ENCODE measurements around the gene PANX2.

Gene PANX2

DNA sequence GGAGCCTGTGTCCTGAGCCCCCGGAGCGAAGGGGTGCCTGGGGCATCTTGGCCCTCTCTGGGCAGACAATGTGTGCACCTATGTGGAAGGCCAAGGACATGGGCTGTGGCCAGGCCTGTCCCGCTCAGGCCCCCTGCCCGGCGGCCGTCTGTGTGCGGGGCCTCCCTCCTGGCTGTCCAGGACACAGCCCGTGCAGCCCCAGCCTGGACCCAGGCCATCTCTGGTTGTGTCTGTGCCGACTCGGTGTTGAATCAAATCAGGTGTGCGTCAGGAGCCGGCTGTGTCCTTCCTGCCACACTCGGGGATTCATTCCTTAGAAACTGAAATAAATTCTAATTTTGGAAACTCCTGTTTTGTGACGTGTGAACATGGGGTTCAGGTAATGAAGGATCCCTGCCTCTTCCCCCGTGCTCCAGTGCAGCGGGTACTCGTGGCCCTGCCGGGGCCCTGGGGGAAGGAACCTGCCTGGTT is 28.8 kb downstream of the PANX2 start:
- Histone ChIP-seq H3K36me3 (ENCODE audit: low read depth) (peaks cover 51% of the 10 kb centered on the region), H3K27ac (ENCODE audit: poor library complexity, severe bottlenecking) (peak overlapping the region; percentile 50), H3K4me1 (ENCODE audit: insufficient read depth, poor library complexity, severe bottlenecking) (no peaks in the 10 kb centered on the region), H3K9me3 (ENCODE audit: severe bottlenecking) (no peaks in the 10 kb centered on the region), H3K4me3 (ENCODE audit: severe bottlenecking) (no peak overlapping the region), H3K27me3 (ENCODE audit: insufficient read depth, poor library complexity, severe bottlenecking) (no peaks in the 10 kb centered on the region)
- no peak for ATAC-seq (ENCODE audit: low read depth)
- TF ChIP-seq, protein P1, sequence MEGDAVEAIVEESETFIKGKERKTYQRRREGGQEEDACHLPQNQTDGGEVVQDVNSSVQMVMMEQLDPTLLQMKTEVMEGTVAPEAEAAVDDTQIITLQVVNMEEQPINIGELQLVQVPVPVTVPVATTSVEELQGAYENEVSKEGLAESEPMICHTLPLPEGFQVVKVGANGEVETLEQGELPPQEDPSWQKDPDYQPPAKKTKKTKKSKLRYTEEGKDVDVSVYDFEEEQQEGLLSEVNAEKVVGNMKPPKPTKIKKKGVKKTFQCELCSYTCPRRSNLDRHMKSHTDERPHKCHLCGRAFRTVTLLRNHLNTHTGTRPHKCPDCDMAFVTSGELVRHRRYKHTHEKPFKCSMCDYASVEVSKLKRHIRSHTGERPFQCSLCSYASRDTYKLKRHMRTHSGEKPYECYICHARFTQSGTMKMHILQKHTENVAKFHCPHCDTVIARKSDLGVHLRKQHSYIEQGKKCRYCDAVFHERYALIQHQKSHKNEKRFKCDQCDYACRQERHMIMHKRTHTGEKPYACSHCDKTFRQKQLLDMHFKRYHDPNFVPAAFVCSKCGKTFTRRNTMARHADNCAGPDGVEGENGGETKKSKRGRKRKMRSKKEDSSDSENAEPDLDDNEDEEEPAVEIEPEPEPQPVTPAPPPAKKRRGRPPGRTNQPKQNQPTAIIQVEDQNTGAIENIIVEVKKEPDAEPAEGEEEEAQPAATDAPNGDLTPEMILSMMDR (IDR thresholded peaks at IDR 0.05; ENCODE audit: poor library complexity, severe bottlenecking), result no peak
- no peak for DNase-seq (ENCODE audit: low spot score)

DNA sequence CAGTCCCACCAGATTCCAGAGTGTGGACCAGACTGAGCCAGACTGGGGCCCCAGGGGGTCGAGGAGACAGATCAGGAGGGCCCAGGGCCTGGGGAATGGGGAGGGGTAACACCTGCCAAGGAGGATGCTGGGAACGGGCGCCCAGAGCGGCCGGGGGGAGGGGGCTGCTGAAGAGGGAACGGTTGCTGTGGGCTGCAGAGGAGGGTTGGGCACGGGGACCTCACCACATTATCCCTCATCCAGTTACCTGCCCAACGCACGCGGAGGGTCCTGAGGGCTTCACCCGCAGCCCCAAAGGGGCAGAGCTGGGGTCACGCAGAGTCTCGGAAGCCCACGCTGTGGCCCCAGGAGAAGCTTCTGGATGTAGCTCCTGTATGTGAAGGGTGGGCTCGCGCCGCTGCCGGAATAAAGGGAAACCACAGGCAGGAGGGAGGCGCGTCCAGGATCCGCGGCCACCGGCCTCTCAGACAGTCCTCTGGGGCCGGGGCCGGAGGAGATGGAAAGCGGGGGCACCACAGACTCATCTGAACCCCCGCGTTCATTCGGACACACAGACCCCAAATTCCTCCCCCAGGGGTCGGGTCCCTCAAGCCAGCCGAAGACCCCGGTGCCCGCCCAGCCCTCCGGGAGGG is 29.4 kb downstream of the PANX2 start:
- Histone ChIP-seq H3K9me3 (ENCODE audit: severe bottlenecking) (no peaks in the 10 kb centered on the region), H3K36me3 (ENCODE audit: low read depth) (peaks cover 45% of the 10 kb centered on the region), H3K27me3 (ENCODE audit: insufficient read depth, poor library complexity, severe bottlenecking) (no peaks in the 10 kb centered on the region), H3K27ac (ENCODE audit: poor library complexity, severe bottlenecking) (peak overlapping the region; percentile 50), H3K4me3 (ENCODE audit: severe bottlenecking) (peak overlapping the region; percentile 100), H3K4me1 (ENCODE audit: insufficient read depth, poor library complexity, severe bottlenecking) (no peaks in the 10 kb centered on the region)
- TF ChIP-seq, protein P1 (IDR thresholded peaks at IDR 0.05; ENCODE audit: poor library complexity, severe bottlenecking), result no peak
- DNase-seq (ENCODE audit: low spot score) (no peak), ATAC-seq (ENCODE audit: low read depth) (peak; percentile 43)

DNA sequence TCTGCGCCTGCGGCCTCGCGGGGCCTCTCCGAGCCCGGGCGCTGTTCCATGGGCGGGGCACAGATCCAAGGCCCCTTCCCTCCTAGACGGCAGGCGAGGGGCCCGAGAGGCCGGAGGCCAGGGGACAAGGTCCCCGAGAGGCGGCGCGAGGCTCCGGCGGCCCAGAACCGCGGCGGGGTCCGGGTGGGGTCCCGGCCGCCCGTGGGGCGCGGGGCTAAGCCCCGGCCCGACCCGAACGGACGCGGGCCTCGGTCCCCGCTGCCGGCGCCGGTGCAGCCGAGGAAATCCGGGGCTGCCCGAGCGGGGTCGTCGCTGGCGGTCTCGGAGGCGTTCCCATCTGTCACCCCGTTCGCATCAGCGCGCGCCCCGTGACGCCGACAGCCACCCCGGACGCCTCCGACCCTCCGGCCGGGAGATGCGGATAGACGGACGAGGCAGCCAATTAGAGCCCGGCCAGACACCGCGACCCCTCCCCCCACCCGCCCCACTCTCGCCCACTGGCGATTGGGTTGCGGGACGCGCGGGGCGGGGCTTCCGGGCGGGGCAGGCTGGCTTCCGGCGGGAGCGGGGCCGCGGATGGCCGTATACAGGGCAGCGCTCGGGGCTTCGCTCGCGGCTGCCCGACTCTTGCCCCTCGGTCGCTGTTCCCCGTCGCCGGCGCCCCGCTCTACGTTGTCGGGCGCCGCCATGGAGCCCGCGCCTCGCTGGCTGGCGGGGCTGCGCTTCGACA is 30.1 kb downstream of the PANX2 start, which contains the start of gene SELENOO:
Gene SELENOO, plus strand, starts transcription at position 551 of the 730 bp plus-strand sequence. Its CDS starts 26 bp downstream, at position 577.
- Histone ChIP-seq H3K9me3 (ENCODE audit: severe bottlenecking) (no peaks in the 10 kb centered on the region), H3K27me3 (ENCODE audit: insufficient read depth, poor library complexity, severe bottlenecking) (no peaks in the 10 kb centered on the region), H3K36me3 (ENCODE audit: low read depth) (peaks cover 41% of the 10 kb centered on the region), H3K4me1 (ENCODE audit: insufficient read depth, poor library complexity, severe bottlenecking) (no peaks in the 10 kb centered on the region), H3K4me3 (ENCODE audit: severe bottlenecking) (peak within 1 kb of the TSS; percentile 100), H3K27ac (ENCODE audit: poor library complexity, severe bottlenecking) (peak within 1 kb of the TSS; percentile 50)
- ATAC-seq (ENCODE audit: low read depth), result peak; percentile 78
- TF ChIP-seq, protein P1 (IDR thresholded peaks at IDR 0.05; ENCODE audit: poor library complexity, severe bottlenecking), result no peak
- peak; percentile 87 for DNase-seq (ENCODE audit: low spot score)

DNA sequence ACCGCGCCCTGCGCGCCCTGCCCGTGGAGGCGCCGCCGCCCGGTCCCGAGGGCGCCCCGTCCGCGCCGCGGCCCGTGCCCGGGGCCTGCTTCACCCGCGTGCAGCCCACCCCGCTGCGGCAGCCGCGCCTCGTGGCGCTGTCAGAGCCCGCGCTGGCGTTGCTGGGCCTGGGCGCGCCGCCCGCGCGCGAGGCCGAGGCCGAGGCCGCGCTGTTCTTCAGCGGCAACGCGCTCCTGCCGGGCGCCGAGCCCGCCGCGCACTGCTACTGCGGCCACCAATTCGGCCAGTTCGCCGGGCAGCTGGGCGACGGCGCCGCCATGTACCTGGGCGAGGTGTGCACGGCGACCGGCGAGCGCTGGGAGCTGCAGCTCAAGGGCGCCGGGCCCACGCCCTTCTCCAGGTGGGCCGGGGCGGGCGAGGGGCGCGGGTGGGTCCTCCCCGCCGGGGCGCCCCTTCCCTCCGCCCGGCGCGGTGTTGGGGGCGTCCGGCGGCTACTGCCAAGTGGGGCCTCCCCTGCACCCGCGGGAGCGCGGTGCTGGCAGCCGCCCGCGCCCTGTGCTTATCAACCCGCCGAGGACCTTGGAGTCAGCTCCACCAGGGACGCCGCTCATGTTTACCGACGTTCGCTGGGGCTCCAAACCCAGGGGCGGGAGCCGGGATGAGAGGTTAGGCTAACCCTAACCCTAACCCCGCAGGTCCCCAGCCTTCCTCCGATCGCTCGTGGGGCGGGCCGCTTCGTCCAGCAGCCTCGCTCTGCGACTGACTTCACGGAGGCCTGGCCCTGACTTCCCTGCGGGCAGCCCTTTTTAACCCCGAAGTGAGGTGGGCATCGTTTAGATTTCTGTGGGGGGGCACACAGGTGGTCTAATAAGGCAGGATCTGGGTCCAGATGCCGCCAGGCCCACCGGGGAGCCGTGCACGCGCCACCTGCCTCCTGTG is 30.9 kb downstream of the PANX2 start:
- H3K27ac ChIP-seq (ENCODE audit: poor library complexity, severe bottlenecking), result peak overlapping the region; percentile 50

More for the DNA sequence above, 30.9 kb downstream of the PANX2 start:
- no peaks in the 10 kb centered on the region for H3K4me1 ChIP-seq (ENCODE audit: insufficient read depth, poor library complexity, severe bottlenecking)
- no peaks in the 10 kb centered on the region for H3K9me3 ChIP-seq (ENCODE audit: severe bottlenecking)
- H3K4me3 ChIP-seq (ENCODE audit: severe bottlenecking), result peak overlapping the region; percentile 100
- no peak for DNase-seq (ENCODE audit: low spot score)
- H3K36me3 ChIP-seq (ENCODE audit: low read depth), result peaks cover 39% of the 10 kb centered on the region
- no peaks in the 10 kb centered on the region for H3K27me3 ChIP-seq (ENCODE audit: insufficient read depth, poor library complexity, severe bottlenecking)
- TF ChIP-seq, protein P1 (IDR thresholded peaks at IDR 0.05; ENCODE audit: poor library complexity, severe bottlenecking), result no peak
- no peak for ATAC-seq (ENCODE audit: low read depth)

Measured in RWPE2 (cell line).